ENCODE data around the gene SLC39A11.

Gene SLC39A11

DNA sequence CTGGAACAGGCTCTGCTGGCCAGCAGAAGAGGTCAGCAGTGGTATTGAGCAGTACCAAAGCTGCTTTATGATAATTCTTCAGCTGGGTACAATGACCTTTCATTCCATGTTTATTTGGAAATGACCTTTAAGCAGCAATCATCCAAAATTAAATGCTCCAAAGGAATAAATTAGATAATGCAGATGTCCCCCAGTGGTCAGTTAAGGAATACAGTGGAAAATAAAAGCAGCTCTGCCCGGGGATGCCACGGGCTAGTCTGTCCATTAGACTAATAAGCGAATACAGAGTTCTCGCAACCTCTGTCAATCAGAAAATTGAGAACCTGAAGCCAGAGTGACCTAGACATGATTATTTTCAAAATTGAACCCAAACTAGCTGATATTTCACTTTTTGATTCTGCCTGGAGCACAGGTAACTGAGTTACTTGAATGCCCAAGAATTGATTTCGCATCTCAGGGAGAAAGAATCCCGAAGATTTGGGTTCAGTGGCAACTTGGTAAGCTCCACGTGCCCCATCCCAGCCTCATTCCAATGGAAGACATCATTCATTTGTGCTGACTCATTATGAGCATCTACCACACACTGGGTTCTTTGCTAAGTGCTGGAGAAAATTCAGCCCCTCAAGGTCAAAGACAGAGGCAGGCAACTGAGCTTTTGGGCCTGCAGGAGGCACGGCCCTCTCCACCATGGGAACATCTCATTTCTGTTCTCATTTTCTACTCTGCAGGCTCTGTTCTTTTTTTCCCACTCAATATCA is 34.4 kb upstream of the SLC39A11 start:
- ChIA-PET CTCF (interaction anchor here (0.7 to 1.7 kb wide), 4 partner anchors 12 to 402 kb away, joined by 3 to 7 read pairs (median 3); no protein-coding TSS in a partner anchor), POLR2A (no interaction called here)
- H3K4me3 ChIP-seq (ENCODE audit: low read depth, low read length) = no peak overlapping the region
- TF ChIP-seq, protein P1, sequence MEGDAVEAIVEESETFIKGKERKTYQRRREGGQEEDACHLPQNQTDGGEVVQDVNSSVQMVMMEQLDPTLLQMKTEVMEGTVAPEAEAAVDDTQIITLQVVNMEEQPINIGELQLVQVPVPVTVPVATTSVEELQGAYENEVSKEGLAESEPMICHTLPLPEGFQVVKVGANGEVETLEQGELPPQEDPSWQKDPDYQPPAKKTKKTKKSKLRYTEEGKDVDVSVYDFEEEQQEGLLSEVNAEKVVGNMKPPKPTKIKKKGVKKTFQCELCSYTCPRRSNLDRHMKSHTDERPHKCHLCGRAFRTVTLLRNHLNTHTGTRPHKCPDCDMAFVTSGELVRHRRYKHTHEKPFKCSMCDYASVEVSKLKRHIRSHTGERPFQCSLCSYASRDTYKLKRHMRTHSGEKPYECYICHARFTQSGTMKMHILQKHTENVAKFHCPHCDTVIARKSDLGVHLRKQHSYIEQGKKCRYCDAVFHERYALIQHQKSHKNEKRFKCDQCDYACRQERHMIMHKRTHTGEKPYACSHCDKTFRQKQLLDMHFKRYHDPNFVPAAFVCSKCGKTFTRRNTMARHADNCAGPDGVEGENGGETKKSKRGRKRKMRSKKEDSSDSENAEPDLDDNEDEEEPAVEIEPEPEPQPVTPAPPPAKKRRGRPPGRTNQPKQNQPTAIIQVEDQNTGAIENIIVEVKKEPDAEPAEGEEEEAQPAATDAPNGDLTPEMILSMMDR (IDR thresholded peaks at IDR 0.05; ENCODE audit: insufficient read depth, low read length, missing control alignments) = no peak
- no peak for DNase-seq (ENCODE audit: low read depth, low spot score)

DNA sequence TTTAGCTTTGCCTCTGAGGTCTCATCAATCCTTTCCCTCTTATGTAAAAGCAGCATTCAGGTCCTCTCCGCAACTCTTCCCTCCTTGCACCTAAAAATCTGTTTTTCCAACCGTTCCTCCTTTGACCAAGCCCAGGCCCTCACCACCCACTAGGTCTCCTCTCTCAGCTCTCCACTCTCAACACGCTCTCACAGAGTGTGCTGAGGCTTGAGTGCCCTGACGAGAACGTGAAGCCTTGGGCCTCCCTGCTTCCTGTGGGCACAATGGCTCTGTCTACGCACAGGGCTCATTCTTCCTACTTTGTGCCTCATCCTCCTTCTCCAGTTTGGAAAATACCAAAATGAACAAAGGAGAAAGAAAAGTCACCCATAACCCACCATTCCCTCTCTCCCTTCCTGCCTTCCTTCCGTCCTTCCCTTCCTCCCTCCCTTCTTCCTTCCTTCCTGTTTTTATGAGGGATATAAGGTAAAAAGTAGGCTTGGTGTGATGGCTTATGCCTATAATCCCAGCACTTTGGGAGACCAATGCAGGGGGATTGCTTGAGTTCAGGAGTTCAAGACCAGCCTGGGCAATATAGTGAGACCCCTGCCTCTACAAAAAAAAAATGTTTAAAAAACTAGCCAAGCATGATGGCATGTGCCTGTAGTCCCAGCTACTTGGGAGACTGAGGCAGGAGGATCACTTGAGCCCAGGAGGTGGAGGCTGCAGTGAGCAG is 31.3 kb upstream of the SLC39A11 start:
- no peak overlapping the region for H3K4me3 ChIP-seq (ENCODE audit: low read depth, low read length)
- POLR2A ChIA-PET = no interaction called here
- CTCF ChIA-PET = interaction anchor here (2.2 kb wide), 1 partner anchor 138 kb away, joined by 6 read pairs; no protein-coding TSS in a partner anchor
- TF ChIP-seq, protein P1 (IDR thresholded peaks at IDR 0.05; ENCODE audit: insufficient read depth, low read length, missing control alignments) = no peak
- DNase-seq (ENCODE audit: low read depth, low spot score) = no peak

DNA sequence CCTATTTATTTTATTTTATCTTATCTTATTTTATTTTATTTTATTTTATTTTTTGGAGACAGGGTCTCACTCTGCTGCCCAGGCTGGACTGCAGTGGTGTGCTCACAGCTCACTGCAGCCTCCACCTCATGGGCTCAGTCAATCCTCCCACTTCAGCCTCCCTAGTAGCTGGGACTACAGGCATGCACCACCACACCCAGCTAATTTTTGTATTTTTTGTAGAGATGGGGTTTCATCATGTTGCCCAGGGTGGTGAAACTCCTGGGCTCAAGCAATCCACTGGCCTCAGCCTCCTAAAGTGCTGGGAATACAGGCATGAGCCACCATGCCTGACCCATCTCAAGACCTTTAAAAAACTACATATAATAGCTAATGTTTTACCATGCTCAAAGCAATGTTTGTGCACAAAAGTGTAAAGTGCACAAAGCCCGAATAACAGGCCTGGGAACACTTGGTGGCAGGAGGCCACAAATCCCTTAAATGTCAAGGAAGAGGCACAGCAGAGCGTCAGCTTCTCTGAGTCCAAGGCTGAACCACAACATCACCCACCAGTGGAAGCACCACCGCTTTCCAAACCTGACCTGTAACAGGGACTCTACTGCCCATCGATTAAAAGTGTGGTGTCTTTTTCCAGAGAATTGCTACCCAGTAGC is 30.6 kb upstream of the SLC39A11 start:
- no peak overlapping the region for H3K4me3 ChIP-seq (ENCODE audit: low read depth, low read length)
- ChIA-PET CTCF (interaction anchor here (2.2 kb wide), 1 partner anchor 137 kb away, joined by 6 read pairs; no protein-coding TSS in a partner anchor), POLR2A (no interaction called here)
- DNase-seq (ENCODE audit: low read depth, low spot score) = no peak
- TF ChIP-seq, protein P1 (IDR thresholded peaks at IDR 0.05; ENCODE audit: insufficient read depth, low read length, missing control alignments) = no peak

DNA sequence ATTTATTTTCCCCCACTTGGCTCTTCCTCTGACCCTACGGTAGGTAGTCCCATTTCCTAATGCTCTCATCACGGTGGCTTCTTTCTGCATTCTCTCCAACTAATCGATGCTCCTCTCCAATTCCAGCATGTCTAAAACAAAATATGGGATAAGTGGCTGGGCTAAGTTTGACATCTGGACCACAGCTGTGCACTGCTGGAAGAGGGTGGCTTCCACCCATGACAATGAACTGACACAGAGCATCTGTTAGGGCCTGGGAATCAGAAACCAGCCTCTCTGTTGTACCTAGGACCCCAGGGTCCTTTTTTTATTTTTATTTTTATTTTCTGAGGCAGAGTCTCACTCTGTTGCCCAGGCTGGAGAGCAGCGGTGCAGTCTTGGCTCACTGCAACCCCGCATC is 29.0 kb upstream of the SLC39A11 start:
- ChIA-PET CTCF (no interaction called here), POLR2A (no interaction called here)
- TF ChIP-seq, protein P1 (IDR thresholded peaks at IDR 0.05; ENCODE audit: insufficient read depth, low read length, missing control alignments) = no peak
- H3K4me3 ChIP-seq (ENCODE audit: low read depth, low read length) = no peak overlapping the region
- no peak for DNase-seq (ENCODE audit: low read depth, low spot score)

DNA sequence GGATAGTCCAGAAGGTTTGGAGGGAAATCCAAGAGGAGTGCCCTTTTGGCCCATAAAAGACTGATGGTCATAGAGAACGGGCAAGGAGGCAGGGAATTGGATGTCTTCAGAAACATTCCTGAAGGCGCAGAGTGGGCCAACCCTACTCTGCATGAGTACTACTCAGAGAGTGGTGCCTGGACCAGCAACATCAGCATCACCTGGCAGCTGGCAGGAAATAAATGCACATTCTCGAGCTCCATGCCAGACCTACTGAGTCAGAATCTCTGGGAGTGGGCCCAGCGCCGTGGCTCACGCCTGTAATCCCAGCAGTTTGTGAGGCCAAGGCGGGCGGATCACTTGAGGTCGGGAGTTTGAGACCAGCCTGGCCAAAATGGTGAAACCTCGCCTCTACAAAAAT is 27.1 kb upstream of the SLC39A11 start:
- POLR2A ChIA-PET = no interaction called here
- no peak for DNase-seq (ENCODE audit: low read depth, low spot score)
- CTCF ChIA-PET = no interaction called here
- TF ChIP-seq, protein P1 (IDR thresholded peaks at IDR 0.05; ENCODE audit: insufficient read depth, low read length, missing control alignments) = no peak
- no peak overlapping the region for H3K4me3 ChIP-seq (ENCODE audit: low read depth, low read length)

DNA sequence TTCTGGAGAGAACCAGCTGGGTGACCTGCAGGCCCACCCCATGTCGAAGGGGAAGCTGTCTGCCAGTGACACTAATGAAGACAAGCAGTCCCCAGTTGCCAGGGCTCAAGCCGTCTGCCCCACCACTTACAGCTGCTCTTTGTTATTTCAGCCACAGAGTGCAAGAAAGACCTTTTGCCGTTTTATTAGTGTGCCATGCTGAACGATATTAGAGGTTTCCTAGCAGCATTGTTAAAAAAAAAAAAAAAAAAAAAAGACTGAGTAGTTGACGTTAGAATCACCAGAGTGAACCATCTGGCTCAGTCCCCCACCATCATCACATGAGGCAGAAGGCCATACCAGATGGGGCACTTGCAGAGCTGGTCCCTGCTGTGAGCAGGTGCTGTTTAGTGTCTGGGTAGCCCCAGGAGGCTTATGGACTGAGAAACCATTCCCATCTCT is 26.5 kb upstream of the SLC39A11 start:
- CTCF ChIA-PET = no interaction called here
- no peak for DNase-seq (ENCODE audit: low read depth, low spot score)
- TF ChIP-seq, protein P1 (IDR thresholded peaks at IDR 0.05; ENCODE audit: insufficient read depth, low read length, missing control alignments) = no peak
- no peak overlapping the region for H3K4me3 ChIP-seq (ENCODE audit: low read depth, low read length)
- POLR2A ChIA-PET = no interaction called here

Measured in AG04449 (cell line).